ENCODE data around the gene PPY. TPM values are rescaled to one million over a fixed set of nuclear protein-coding genes. Genes with fewer than 3 reads are reported as not detected.
"Not testable (repeated sequence)": the region's sequence is repeated elsewhere in the genome, so short reads cannot be mapped to it uniquely, and the experiment has no call there.

Gene PPY
- total RNA-seq, 4 donors from 2014 or later = not detected

- no peak for ATAC-seq
- H3K9me3 ChIP-seq = no peaks in the 10 kb centered on the region
- H3K4me3 ChIP-seq = no peak overlapping the region
- H3K27me3 ChIP-seq = no peaks in the 10 kb centered on the region
- peaks cover 0 to 48% of the 10 kb centered on the region in 2 donors for H3K36me3 ChIP-seq
- 50% methylated on average over 1 of the region's 1 CpG; no CpG with 5 or more reads in 1 of the 2 donors for WGBS, 2 donors (ENCODE audit: low coverage in 1 of 2)
- H3K4me1 ChIP-seq = peaks cover 0 to 34% (median 11%) of the 10 kb centered on the region in 3 donors
- H3K27ac ChIP-seq = no peak overlapping the region
- TF ChIP-seq POLR2AphosphoS5 (IDR thresholded peaks at IDR 0.05) (no peak), EP300 (IDR thresholded peaks at IDR 0.05) (no peak)
Measured at GRCh38 chr17:43898446-43898845, 43.8 kb downstream of the PPY start.

DNA sequence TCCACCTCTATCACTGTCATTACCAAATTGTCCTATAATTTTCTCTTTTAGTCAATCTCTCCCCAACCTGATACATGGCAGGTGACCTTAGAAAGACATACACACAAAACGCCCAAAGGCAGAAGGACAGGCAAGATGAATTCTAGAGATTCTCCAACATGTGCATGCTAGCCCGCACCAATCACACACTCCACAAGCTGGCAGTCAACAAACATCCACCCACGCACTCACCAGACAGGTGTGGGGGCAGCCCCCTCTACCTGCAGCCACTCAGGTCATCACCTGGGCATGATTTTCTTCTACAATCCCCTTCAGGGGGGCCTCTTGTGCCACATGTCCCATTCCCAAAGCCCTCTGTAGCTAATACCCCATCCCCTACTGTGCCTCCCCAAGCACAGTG, 44.4 kb downstream of the PPY start:
- H3K4me1 ChIP-seq = peaks cover 0 to 34% (median 11%) of the 10 kb centered on the region in 3 donors
- no peak overlapping the region for H3K27ac ChIP-seq

GRCh38 chr17:43894494-43894893, 47.8 kb downstream of the PPY start:
- H3K27me3 ChIP-seq, H3K27ac ChIP-seq, H3K4me3 ChIP-seq, H3K4me1 ChIP-seq, H3K9me3 ChIP-seq, ATAC-seq: not testable (repeated sequence)
- WGBS, 2 donors (ENCODE audit: low coverage in 1 of 2) = 84% methylated on average over 3 of the region's 4 CpGs; no CpG with 5 or more reads in 1 of the 2 donors
- peaks cover 0 to 51% of the 10 kb centered on the region in 2 donors for H3K36me3 ChIP-seq

More for the DNA sequence above, 44.4 kb downstream of the PPY start:
- TF ChIP-seq POLR2A (IDR thresholded peaks at IDR 0.05) = no peak
- no peak for TF ChIP-seq CTCF (IDR thresholded peaks at IDR 0.05)
- no peak for TF ChIP-seq POLR2AphosphoS5 (IDR thresholded peaks at IDR 0.05)
- no peak for TF ChIP-seq EP300 (IDR thresholded peaks at IDR 0.05)
- no peaks in the 10 kb centered on the region for H3K9me3 ChIP-seq
- H3K4me3 ChIP-seq = no peak overlapping the region
- ATAC-seq = no peak
- no peaks in the 10 kb centered on the region for H3K27me3 ChIP-seq
- H3K36me3 ChIP-seq = peaks cover 0 to 50% of the 10 kb centered on the region in 2 donors
- WGBS, 2 donors (ENCODE audit: low coverage in 1 of 2) = 80 to 91% methylated on average over 1 to 3 of the region's 3 CpGs

DNA sequence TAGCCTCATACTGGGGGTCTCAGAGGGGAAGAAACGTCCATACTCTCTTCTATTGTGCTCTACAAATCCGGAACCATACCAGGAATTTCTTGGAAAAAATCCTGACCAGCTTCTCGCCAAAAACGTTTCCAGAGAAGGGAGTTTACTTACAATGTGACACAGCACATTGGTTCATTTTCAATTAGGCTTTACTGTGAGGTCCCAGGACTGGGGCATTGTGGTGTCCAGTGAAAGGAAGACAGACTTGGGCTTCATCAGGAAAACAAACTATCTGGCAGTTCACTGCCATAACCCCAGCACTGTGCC, 49.7 kb downstream of the PPY start:
- H3K36me3 ChIP-seq = peaks cover 0 to 45% of the 10 kb centered on the region in 2 donors
- 29 to 41% methylated on average over 4 of the region's 4 CpGs for WGBS, 2 donors (ENCODE audit: low coverage in 1 of 2)
- H3K27me3 ChIP-seq = no peaks in the 10 kb centered on the region
- H3K4me1 ChIP-seq = no peaks in the 10 kb centered on the region
- no peak for ATAC-seq
- H3K4me3 ChIP-seq = no peak overlapping the region
- H3K9me3 ChIP-seq = no peaks in the 10 kb centered on the region
- TF ChIP-seq POLR2A (IDR thresholded peaks at IDR 0.05) (no peak), EP300 (IDR thresholded peaks at IDR 0.05) (no peak), CTCF (IDR thresholded peaks at IDR 0.05) (no peak), POLR2AphosphoS5 (IDR thresholded peaks at IDR 0.05) (no peak)
- H3K27ac ChIP-seq = no peak overlapping the region

DNA sequence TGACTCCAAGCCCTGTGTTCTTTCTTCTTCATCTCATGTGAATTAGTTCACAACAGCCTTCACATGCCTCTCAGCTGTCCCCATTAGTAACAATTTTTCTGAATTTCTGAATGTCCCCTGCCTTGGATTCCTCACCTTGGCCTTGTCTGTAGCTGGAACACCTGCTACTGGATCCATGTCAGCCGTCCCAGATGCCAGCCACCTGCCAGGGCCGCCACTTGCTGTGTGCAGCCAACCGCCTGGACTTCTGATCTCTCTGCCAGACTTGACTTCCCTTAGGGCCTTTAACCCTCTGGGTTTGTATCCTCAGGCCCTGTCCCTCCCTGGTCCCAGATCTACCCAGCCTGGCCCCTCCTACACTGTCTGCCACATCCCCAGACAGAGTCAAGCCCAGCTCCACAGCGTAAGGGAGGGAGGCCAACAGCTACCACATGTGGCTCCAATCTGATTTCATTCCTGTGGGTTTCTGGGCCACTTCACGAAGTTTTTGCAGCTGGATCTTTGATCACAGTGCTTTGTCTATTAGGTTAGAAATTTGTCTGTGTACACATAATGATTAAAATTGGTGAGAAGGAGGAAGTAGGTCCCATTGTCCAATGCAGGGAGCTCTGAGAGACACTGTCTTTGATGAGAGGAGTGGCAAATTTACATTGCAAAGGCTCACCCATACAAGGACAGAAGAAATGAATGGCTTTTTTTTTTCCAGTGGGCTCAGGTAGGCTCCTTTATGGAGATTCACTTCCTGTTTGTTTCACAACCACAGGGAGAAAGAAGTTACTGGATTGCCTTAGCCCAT, 50.2 kb downstream of the PPY start:
- WGBS, 2 donors (ENCODE audit: low coverage in 1 of 2) = 94% methylated on average over 4 of the region's 5 CpGs; no CpG with 5 or more reads in 1 of the 2 donors
- Histone ChIP-seq H3K27ac (no peak overlapping the region), H3K4me3 (no peak overlapping the region), H3K9me3 (no peaks in the 10 kb centered on the region), H3K4me1 (no peaks in the 10 kb centered on the region), H3K36me3 (peaks cover 0 to 39% of the 10 kb centered on the region in 2 donors), H3K27me3 (no peaks in the 10 kb centered on the region)
- no peak for ATAC-seq
- TF ChIP-seq CTCF (IDR thresholded peaks at IDR 0.05) (no peak), POLR2A (IDR thresholded peaks at IDR 0.05) (no peak), POLR2AphosphoS5 (IDR thresholded peaks at IDR 0.05) (no peak), EP300 (IDR thresholded peaks at IDR 0.05) (no peak)

Other genes with a start within 250 kb of the PPY start
- under 1 TPM in 1 of 4 donors, not detected in 3; 0.27 TPM for gene SOST, start 183.7 kb downstream of the PPY start, total RNA-seq
- gene DUSP3, start 163.5 kb downstream of the PPY start, total RNA-seq = 100 to 1,000 TPM; 127 to 228 (median 154) TPM
- under 1 TPM in 1 of 4 donors, not detected in 3; 0.12 TPM for gene CFAP97D1, start 162.0 kb downstream of the PPY start, total RNA-seq
- gene MPP3, start 109.3 kb downstream of the PPY start, total RNA-seq = 10 to 100 TPM in 1 of 4 donors, 1 to 10 TPM in 3; 5.1 to 10.8 (median 7.8) TPM
- gene CD300LG, start 95.3 kb downstream of the PPY start, total RNA-seq = 10 to 100 TPM in 1 of 4 donors, 1 to 10 TPM in 3; 1.6 to 16.2 (median 3.7) TPM
- gene MPP2, start 34.9 kb downstream of the PPY start, total RNA-seq = 10 to 100 TPM in 3 of 4 donors, 1 to 10 TPM in 1; 6.3 to 20.9 (median 15.1) TPM
- gene PYY, start 11.5 kb upstream of the PPY start, total RNA-seq = not detected
- gene NAGS, start 62.1 kb upstream of the PPY start, total RNA-seq = 1 to 10 TPM in 2 of 4 donors, under 1 TPM in 2; 0.62 to 3.0 (median 1.0) TPM
- gene TMEM101, start 72.5 kb upstream of the PPY start, total RNA-seq = 10 to 100 TPM; 27.6 to 39.8 (median 33.6) TPM
- gene LSM12, start 124.2 kb upstream of the PPY start, total RNA-seq = 10 to 100 TPM; 33.3 to 53.0 (median 41.1) TPM
- 10 to 100 TPM; 22.1 to 27.5 (median 26.2) TPM for gene G6PC3, start 128.3 kb upstream of the PPY start, total RNA-seq
- 100 to 1,000 TPM in 2 of 4 donors, 10 to 100 TPM in 2; 78.1 to 152 (median 112) TPM for gene HDAC5, start 181.2 kb upstream of the PPY start, total RNA-seq
- 1 to 10 TPM in 2 of 4 donors, under 1 TPM in 1, not detected in 1; 0.81 to 1.5 (median 1.3) TPM for gene HROB, start 199.5 kb upstream of the PPY start, total RNA-seq
- 1 to 10 TPM; 1.8 to 6.9 (median 3.9) TPM for gene ASB16, start 228.2 kb upstream of the PPY start, total RNA-seq
- gene TMUB2, start 244.5 kb upstream of the PPY start, total RNA-seq = 10 to 100 TPM; 28.3 to 36.1 (median 29.8) TPM